HG03135 (cell line): ENCODE measurements around the gene FOXC2.

Experiments used
- ATAC-seq: cut with Tn5 transposase; IDR thresholded peaks from one replicate; pipeline ENCODE4 v1.9.1; 2021; ENCODE audit warnings: mild to moderate bottlenecking, moderate library complexity; ENCODE audit not compliant: unreplicated experiment

FOXC2 gene

DNA sequence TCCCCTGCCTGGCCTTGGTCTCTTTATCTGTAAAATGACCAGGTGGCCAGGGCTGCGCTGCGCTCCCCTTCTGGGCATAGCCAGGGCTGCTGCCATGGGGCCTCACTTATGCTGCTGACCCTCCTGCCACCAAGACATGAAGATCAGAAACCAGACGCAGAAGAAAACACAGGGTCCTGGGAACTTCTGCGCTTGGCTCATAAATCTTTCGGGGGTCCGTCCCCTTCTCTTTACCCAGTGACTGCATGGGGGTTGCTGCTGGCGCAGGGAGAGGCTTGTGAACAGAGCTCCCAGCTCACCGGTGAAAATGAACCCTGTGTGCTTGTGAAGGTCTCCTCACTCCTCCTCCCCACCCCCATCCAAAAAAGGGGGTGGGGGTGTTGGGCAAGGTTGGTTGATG is 6.0 kb downstream of the FOXC2 start:
- no peak for ATAC-seq

DNA sequence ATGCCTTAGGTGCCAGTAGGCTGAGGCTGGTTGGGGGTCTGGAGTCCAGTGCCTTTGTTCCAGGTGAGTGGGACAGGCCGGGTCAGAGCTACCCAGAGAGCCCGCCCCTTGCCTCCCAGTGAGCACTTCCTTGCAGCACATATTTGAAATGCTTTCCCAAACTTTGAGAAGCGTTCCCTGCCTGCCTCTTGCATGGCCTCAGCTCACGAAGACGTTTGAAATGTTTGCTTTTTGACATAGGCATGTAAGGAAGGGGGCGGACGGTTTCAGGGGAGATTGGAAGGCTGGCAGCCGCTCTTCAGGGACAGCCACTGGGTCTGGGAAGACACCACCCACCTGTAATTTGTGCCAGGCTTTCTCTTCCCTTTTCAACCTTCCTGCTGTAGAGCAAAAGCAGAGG is 6.6 kb downstream of the FOXC2 start:
- no peak for ATAC-seq

DNA sequence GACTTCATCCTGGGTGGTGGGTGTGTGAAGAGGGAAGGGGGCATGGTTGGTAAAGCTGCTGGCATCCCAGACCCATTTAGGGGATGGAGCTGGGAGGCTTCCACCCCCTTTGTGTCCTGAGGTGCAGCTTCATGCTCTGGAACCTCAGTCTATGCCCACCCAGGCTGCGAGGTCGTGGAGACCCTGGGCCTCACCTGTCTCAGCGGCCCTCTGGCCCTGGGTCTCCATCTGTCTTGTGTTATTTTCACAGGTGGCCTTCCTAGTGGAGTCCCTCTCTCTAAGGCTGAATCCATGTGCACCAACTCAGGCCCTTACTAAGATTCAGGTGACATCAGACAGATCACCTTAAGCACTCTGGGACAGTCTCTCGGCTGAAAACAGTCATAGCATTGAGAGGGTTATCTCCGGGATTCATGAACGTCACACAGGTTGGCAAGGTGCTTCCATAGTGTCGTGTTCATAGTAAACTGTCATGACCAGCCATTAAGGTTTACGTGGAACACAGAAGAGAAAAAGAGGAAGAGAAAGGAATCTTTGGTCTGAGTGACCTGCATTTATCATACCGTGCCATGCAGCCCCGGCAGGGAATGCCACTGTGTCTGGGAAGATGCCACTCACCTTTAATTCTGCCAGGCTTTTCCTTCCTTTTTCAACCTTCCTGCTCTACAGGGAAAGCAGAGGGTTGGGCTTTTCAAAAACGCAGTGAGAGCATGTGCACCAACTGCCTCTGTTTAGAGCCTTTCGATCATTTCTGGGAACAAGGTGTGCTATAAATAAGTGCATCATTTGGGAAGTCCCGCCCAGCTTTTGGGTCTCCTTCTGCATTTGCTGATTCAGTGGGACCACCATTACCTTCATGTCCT is 7.2 kb downstream of the FOXC2 start:
- no peak for ATAC-seq

DNA sequence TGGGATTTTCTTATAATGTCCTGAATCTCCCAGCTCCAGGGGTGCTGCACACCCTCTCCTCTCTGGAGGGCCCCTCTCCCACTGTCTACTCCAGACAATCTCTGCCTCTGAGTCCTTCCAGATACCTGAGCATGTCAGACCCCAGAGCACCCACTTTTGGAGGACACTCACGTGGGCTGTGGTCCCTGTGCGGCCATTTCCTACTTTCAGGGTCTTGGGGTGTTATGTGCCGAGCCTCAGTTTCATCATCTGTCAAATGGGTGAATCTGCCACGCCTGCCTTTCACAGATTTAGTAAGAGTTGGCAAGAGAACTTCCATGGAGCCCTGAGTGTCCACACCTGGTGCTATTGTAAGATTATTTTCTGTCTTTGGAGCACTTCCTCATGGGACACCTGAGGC is 8.0 kb downstream of the FOXC2 start:
- no peak for ATAC-seq

DNA sequence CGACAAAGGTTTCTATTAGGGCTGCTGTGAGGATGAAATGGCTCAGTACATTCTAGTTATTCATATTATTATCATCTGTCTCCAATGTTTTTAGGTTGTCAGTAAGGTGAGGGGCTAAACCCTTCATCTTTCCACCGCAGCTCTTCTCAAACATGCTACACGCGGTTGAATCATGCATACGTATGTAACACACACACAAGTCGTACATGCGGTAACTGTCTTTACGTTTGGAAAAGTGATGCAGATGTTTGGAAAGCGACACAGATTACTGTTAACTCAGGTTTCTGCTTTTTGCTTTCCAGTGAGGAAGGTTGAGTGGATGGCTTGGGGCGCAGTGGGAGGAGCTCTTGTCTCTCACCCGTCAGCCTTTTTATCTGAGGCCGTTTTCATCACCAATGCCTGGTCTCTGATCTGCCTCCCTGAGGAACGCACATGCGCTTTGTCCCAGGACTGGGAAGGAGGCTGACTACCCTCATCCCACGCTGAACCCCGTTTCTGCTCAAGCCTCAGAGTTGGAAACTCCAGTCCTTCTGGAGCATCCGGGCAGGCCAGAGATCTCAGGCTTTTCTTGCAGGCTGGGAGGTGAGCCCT is 8.6 kb downstream of the FOXC2 start:
- ATAC-seq = no peak

DNA sequence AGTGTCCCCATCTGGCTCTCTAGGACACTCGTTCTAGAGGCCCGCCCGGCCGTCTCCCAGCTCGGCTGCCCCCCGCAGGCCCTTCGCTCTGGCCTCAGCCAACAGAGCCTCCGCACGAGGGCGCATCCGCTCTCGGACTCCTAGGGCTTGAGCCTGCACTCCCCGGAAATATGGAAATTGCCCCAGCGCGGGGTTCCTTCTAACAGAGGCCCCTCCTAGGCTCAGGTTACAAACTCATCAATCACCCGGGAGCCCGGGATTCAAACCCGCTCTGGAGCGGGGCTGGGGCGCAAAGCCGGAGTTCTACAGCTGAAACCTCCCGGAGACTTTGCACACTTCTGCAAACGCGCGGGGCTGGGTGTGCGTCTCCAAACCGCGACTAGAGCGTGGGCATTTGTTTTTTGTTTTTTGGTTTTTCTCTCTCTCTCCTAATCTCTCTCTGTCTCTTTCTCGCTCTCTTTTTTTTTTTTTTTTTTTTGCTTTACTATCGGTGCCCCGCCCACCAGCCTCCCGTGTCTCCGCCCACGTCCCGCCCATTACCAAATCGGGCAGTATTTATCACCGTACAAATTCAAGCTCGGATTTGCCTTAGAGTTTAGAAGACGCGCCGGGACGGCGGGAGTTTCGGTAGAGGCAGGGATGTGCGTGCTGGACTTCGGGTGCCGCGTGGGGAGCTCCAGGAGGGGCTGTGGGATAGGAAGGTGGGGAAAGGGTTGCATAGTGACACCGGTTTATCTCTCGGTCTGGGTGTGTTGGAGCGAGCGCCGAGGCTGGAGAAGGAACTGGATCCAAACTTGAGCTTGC is 9.3 kb downstream of the FOXC2 start:
- ATAC-seq = no peak

DNA sequence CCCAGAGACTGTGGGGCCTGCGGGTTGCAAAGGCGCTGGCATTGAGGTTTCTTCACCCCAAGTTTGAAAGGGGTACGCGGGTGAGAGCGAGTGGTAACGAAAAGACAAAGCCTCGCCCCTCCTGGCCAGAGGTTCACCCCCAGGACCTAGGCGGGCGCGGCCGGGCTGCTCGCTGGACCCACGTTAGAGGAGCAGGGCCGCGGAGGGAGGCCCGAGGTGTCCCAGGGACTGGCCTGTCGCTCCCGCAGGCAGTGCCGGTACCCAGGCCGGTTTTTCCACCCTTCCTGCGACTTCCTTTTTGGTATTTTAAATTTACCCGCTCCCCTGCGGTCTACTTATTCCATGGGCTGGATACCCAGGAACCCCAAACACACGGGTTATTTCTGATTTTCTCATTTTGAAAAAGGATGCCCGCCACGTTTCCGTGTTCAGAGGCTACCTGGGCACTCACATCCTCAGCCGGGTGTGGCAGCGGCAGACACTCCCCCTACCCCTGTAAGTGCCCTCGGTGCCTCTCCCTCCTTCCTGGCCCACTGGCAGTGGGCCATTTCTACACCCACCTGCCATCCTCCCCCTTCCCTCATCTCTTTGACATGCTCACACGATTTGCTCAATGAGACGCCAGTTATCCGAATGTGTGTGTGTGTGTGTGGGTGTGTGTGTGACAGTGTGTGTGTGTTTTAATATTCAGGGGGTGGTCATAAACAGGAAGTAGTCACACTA is 10.1 kb downstream of the FOXC2 start:
- no peak for ATAC-seq

DNA sequence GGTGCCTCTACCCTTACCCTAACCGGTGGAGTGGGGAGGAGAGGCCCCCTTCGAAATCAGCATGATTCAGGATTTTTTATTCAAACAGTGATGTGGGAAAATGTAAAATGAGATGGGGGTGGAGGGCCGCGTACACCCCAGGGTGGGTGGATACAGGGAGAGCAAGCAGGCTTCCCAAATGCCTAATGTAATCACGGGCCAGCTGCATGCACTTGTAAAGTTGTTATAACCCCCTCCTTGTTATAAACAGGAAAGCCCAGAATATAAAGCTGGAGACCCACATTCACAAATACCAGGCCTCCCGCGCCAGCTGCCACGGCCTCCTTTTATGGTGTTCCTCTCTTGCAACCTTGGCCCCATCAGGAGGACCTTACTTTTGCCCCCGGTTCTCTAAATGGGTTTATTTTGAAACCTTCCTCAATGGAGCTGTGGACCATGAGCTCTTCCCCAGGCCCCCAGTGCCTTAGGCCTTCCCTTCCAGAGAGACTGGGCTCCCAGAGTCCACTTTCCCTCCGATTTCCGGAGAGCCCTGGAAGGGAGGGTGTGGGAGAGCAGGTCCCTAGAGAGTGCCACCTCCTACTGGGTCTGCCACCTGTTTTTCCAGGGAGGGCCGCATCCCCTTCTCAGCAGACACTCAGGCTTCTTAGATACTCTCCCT is 10.8 kb downstream of the FOXC2 start:
- no peak for ATAC-seq

DNA sequence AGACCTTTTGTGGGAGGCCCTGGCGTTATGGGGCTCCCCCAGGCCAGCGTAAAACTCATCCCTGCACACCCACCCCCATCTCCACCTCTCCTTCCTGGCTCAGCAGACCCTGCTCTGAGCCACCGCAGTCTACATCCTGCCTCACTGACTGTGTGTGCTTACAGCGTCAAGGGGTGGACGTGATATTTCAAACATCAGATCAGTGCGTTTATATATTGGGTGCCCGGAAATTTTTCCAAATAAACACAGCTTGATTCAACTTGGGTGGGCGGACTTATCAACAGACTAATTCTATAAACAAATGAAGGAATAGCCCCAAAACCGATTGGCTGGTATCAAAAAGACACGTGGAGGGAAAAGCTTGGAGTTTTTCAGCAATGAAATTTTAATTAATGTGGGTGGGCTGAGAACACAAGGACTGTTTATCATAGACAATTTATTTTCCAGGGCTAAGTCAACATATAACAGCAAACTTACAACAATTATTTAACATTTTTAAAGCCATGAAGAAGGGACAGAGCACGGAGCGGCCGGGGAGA is 11.5 kb downstream of the FOXC2 start, which contains the start of gene FOXL1:
Gene FOXL1 (plus strand): TSS at position 489 of the 539 bp plus-strand sequence. CDS start 175 bp downstream, outside the sequence.
- no peak for ATAC-seq

DNA sequence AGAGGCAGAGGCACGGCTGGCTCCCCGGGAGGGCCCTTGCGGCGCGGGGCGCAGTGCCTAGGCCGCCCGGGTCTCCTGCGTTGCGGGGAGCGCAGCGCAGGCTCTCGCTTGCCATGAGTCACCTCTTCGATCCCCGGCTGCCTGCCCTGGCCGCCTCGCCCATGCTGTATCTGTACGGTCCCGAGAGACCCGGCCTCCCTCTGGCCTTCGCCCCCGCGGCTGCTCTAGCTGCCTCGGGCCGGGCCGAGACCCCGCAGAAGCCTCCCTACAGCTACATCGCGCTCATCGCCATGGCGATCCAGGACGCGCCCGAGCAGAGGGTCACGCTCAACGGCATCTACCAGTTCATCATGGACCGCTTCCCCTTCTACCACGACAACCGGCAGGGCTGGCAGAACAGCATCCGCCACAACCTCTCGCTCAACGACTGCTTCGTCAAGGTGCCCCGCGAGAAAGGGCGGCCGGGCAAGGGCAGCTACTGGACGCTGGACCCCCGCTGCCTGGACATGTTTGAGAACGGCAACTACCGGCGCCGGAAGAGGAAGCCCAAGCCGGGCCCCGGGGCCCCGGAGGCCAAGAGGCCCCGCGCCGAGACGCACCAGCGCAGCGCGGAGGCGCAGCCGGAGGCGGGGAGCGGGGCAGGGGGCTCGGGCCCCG is 12.1 kb downstream of the FOXC2 start:
- no peak for ATAC-seq

DNA sequence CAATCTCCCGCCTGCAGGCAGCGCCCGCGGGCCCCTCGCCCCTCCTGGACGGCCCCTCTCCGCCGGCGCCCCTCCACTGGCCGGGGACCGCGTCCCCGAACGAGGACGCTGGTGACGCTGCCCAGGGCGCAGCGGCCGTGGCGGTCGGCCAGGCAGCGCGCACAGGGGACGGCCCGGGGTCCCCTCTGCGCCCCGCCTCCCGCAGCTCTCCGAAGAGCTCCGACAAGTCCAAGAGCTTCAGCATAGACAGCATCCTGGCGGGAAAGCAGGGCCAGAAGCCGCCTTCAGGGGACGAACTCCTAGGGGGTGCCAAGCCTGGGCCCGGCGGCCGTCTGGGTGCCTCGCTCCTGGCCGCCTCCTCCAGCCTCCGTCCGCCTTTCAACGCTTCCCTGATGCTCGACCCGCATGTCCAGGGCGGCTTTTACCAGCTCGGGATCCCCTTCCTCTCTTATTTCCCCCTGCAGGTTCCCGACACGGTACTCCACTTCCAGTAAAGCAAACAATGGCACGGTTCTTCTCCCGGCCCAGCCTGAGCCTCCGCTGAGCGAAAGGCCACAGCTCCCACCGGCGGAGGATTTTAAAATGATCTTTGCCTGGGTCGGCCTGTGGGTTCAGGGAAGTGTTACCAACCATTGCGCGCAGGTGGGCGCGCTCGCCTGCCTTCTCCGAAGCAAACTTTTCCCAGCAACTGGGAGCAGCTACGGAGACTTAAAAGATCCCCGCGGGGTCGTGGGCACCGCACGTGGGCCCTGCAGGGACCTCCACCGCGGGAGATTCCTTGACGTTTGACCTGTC is 12.8 kb downstream of the FOXC2 start:
- ATAC-seq = no peak

DNA sequence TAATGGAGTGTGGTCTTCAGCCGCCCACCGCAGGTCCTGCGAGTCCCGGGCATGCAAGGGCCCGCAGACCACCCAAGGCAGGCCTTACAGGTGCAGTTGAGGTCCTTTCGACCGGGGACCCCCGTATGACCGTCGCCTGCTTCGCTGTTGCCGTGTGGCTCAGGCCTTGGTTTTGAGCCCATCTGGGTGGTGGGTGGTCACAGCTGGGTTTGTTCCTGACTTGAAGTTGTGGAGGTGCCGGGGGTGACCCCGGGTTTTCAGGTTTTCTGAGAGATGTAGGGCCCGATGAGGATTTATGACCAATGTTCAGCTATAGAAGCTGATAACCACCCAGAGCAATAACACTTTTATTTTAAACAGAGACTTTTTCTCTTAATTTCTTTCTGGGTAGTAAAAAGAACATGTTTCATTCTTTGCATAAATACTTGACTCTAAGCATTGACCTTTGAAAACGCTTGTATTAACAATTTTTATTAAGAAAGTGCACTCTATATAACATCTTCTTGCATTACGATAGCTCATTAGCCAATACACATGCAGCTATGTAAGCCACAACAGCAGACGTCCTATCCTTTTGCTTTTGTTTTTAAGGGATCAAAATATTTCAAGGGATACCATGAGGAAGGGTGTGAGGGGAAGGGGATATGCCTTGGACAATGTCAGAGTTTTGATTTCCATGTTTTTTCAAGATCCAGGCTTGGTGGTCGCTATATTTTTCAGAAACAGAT is 13.6 kb downstream of the FOXC2 start:
- no peak for ATAC-seq

DNA sequence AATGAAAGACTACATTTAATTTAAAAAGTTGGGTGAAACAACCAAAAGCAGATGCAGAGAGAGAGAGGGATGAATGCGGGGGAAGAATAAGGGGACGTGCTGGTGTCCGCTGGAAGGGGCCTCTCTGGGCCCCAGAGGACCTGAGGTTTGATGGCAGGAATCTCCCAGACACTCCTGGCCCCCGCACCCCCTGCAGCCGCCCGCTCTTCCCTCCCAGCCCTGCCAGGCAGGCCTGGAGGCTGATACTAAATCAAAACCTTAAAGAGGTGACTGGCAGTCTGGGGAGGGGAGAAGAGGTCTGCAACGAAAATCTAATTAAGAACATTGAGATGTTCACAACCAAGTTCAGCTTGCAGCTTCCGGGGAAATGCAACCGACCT is 14.2 kb downstream of the FOXC2 start:
- no peak for ATAC-seq

DNA sequence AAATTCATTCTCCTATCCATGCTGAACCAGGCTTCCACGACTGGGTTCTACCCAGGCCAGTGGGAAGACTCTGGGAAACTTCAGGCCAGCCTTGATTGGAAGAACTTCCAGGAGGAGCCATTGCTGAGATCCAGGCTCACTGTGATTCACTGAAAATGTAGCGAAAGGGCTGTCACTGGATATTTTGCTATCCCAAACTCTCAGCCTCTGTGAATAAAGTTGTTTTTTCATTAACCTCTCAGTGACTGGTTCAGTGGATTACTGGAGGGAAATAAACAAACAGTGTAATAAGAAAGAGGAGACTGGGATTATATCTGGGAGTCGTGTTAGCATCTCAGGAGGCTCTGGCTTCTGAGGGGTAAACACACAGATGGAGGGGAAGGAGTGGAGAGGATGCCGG is 14.8 kb downstream of the FOXC2 start:
- no peak for ATAC-seq

DNA sequence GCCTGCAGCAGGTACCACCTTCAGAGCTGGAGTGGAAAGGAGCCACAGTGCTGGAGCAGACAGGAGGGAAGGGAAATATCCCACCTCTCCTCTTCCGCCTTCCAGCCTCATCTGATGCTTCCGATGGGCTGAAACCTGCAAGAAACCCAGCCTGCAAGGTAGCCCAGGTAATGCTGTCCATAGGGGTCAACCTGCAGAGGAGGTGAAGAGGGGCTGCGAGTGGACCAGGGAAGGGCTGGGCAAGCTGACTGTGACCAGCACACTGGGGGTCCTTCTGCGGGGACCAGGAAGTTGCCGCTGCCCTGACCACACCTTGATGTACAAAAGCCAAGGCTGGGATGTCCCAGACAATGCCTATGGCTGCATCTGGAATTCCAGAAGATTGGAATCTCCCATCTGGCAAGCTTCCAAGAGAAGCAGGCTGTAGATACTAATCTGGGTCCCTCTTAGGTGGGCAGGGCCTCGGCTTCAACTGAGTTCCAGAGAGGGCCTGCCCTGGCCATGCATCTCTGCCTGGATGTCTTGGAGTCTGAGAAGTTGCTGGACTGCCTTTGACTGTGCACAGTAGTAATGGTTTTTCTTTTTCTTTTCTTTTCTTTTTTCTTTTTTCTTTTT is 17.5 kb downstream of the FOXC2 start:
- ATAC-seq = no peak

DNA sequence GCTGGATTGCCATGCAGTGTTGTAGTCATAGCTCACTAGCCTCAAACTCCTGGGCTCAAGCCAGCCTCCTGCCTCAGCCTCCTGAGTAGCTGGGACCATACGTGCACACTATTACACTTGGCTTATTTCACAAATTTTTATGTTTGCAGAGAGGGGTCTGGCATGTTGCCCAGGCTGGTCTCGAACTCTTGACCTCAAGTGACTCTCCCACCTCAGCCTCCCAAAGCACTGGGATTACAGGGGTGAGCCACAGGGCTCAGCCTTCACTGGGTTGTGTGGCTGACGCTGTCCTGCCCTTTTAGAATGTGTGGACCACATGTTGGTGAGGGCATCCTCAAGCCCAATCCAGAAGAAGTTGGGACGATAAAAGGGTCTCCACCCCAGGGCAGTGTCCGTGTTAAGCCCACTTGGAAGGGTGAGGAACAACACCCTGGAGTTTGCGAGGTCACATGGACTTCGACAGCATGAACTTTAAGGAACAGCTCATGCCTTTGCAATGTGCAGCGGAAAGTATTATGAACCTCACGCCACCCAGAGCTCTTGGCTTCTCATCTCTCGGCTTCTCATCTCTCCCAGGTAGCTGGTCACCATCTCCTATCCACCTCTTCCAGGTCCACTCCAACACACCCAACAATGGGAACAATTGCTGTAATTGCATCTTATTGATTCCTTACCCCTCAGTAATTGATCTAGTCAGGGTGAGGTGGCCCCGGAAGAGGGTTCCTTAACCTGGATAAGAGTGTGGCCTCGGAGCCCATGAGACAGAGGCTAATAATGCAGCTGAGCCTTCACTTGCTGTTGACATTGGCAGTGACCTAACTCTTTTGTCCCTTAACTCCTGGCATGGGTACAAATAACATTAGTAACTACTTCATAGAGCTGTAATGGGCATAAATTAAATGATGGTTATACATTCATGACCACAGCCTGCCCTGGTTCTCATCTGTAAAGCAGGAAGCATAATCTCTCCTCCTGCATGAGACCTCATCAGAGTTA is 18.4 kb downstream of the FOXC2 start:
- ATAC-seq = no peak
